Pancreas (tissue), 10 donors: ENCODE measurements around the gene RTL1. TPM values are rescaled to one million over a fixed set of nuclear protein-coding genes. Genes with fewer than 3 reads are reported as not detected.

Source experiments
- ATAC-seq, 4 donors: fragments of 200-7000 bp; cut with Tn5 transposase; one replicate each; pipeline versions ENCODE4 v1.8.0 to v1.9.1; 2020; ENCODE audit warnings: mild to moderate bottlenecking in 4 of 4, moderate library complexity in 4 of 4
- DNase-seq, 6 donors: peaks; one replicate each; pipeline ENCODE4 v3.0.0-alpha.2; 2020
- FAIRE-seq: peaks from 2 replicates; lab custom pipeline; 2012; peaks lifted over from hg19 to GRCh38; lab: Jason Lieb, UNC
- H3K27ac ChIP-seq, 4 donors: fragments of 200-600 bp; sonication (generic); 1 replicate in 3 of 4; 2 replicates in 1 of 4; pipeline versions ENCODE4 v1.5.0 to v1.8.0; 2020
- H3K27me3 ChIP-seq, 4 donors: fragments of 200-600 bp; one replicate each; pipeline ENCODE4 v1.8.0; 2021
- H3K36me3 ChIP-seq, 3 donors: fragments of 200-600 bp; sonication (generic) in 1 of 3; one replicate each; pipeline versions ENCODE4 v1.5.0 to v1.8.0; 2020 to 2021
- H3K4me1 ChIP-seq, 3 donors: fragments of 200-600 bp; one replicate each; pipeline ENCODE4 v1.8.0; 2021
- H3K4me3 ChIP-seq, 4 donors: fragments of 200-600 bp; sonication (generic) in 2 of 4; one replicate each; pipeline versions ENCODE4 v1.5.0 to v1.8.0; 2020 to 2021
- H3K9me3 ChIP-seq, 4 donors: fragments of 200-600 bp; one replicate each; pipeline ENCODE4 v1.8.0; 2021
- CTCF ChIP-seq, 4 donors: fragments of 200-600 bp; sonication (generic) in 3 of 4; IDR thresholded peaks; one replicate each; pipeline versions ENCODE4 v1.5.0 to v1.8.0; 2021; ENCODE audit warnings: antibody characterized with exemption in 4 of 4
- WGBS, 2 donors: extraction: QIAGEN DNeasy Blood & Tissue Kit; methylation state at CpG; one replicate each; pipeline ENCODE4 v1.1.7; 2013; 5-methylcytosine and 5-hydroxymethylcytosine counted together
- intact Hi-C, 3 donors: fragments of 100-400 bp; cut with DNase I; formaldehyde crosslinking; loops; one replicate each; pipeline versions ENCODE4 v1.11.1 to v1.14.2; 2022
- polyA plus RNA-seq, 2 donors: library from polyadenylated mRNA; stranded (reverse); fragments of 200-250 nt; gene quantifications; one replicate each; pipeline ENCODE4 v1.2.3, GENCODE V29; 2013
- total RNA-seq, 6 donors: library from RNA; stranded (reverse); fragmentation: NEBNext Ultra II Directional in 4 of 6; extraction: Animal tissue kit (Norgen Biotek cat#: 25700) in 4 of 6; gene quantifications; one replicate each; pipeline versions ENCODE4 v1.2.1 to v1.2.4, GENCODE V29; 2021 to 2023
- donor health status: healthy with polysubstance abuse.
- donor health status: DM: no; HTN: no; CAD: no; lungs with moderate emphysema.
- donor health status: DM: no; HTN: no; CAD: no.
- donor health status: control.
- donor health status: control.
- donor health status: Bipolar disorder and iron deficiency.
- donor health status: DM: yes; HTN: yes; CAD: no.
- donor health status: DM: no; HTN: no; CAD: no.
- donor health status: DM: no; HTN: no; CAD: no.
- donor health status: DM: yes; HTN: yes; CAD: no.

Gene RTL1
- total and polyA plus RNA-seq, 8 donors = 0.02 to 0.80 (median 0.03) TPM; not detected in 3

GRCh38 chr14:100836311-100836805 is 67.2 kb downstream of the RTL1 start:
- no peaks in the 10 kb centered on the region for H3K27me3 ChIP-seq
- no peaks in the 10 kb centered on the region for H3K36me3 ChIP-seq
- FAIRE-seq = no peak
- no peak for ATAC-seq
- TF ChIP-seq CTCF (IDR thresholded peaks at IDR 0.05) = no peak
- H3K4me1 ChIP-seq = no peaks in the 10 kb centered on the region
- H3K9me3 ChIP-seq = no peaks in the 10 kb centered on the region
- 76 to 89% methylated on average over 12 of the region's 12 CpGs for WGBS, 2 donors
- peak in 1 of 6 donors; percentile 46 for DNase-seq
- no peak overlapping the region for H3K4me3 ChIP-seq
- H3K27ac ChIP-seq = no peak overlapping the region
- intact Hi-C loops = no loop called here

GRCh38 chr14:100835548-100836310 is 67.8 kb downstream of the RTL1 start:
- no peak for TF ChIP-seq CTCF (IDR thresholded peaks at IDR 0.05)
- ATAC-seq (peak in 3 of 4 donors; percentile 4 to 14 (median 5)), FAIRE-seq (no peak), DNase-seq (peak in 1 of 6 donors; percentile 52)
- Histone ChIP-seq H3K9me3 (no peaks in the 10 kb centered on the region), H3K27ac (no peak overlapping the region), H3K36me3 (no peaks in the 10 kb centered on the region), H3K4me1 (no peaks in the 10 kb centered on the region), H3K4me3 (no peak overlapping the region), H3K27me3 (no peaks in the 10 kb centered on the region)
- WGBS, 2 donors = 73 to 85% methylated on average over 24 of the region's 24 CpGs
- intact Hi-C loops = no loop called here

GRCh38 chr14:100834794-100835547 is 68.6 kb downstream of the RTL1 start:
- peak in 1 of 6 donors; percentile 47 for DNase-seq
- Histone ChIP-seq H3K27ac (no peak overlapping the region), H3K27me3 (no peaks in the 10 kb centered on the region), H3K36me3 (no peaks in the 10 kb centered on the region), H3K4me1 (no peaks in the 10 kb centered on the region), H3K9me3 (no peaks in the 10 kb centered on the region), H3K4me3 (no peak overlapping the region)
- TF ChIP-seq CTCF (IDR thresholded peaks at IDR 0.05) = no peak
- WGBS, 2 donors = 73 to 81% methylated on average over 29 of the region's 29 CpGs
- no peak for ATAC-seq
- no peak for FAIRE-seq
- intact Hi-C loops = no loop called here

- H3K27me3 ChIP-seq = no peaks in the 10 kb centered on the region
- H3K27ac ChIP-seq = no peak overlapping the region
- 81 to 90% methylated on average over 15 of the region's 15 CpGs for WGBS, 2 donors
- no peak for TF ChIP-seq CTCF (IDR thresholded peaks at IDR 0.05)
- no peak for FAIRE-seq
- peak in 1 of 6 donors; percentile 17 for DNase-seq
- ATAC-seq = no peak
- H3K9me3 ChIP-seq = no peaks in the 10 kb centered on the region
- no peaks in the 10 kb centered on the region for H3K4me1 ChIP-seq
- intact Hi-C loops = no loop called here
- no peak overlapping the region for H3K4me3 ChIP-seq
- no peaks in the 10 kb centered on the region for H3K36me3 ChIP-seq
Measured at GRCh38 chr14:100834082-100834793, 69.3 kb downstream of the RTL1 start.
